ENCODE measurements around the gene BNIP3. TPM values are rescaled to one million over a fixed set of nuclear protein-coding genes. Genes with fewer than 3 reads are reported as not detected.
"Not testable (repeated sequence)": the region's sequence is repeated elsewhere in the genome, so short reads cannot be mapped to it uniquely, and the experiment has no call there.

The BNIP3 gene
- total RNA-seq, 1 experiment from 2014 or later, result 57.1 TPM

DNA sequence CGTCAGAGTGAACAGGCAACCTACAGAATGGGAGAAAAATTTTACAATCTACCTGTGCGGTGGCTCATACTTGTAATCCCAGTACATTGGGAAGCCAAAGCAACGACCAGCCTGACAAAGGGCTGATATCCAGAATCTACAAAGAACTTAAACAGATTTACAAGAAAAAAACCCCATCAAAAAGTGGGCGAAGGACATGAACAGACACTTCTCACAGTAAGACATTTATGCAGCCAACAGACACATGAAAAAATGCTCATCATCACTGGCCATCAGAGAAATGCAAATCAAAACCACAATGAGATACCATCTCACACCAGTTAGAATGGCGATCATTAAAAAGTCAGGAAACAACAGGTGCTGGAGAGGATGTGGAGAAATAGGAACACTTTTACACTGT lies 5.6 kb upstream of the BNIP3 start:
- not testable (repeated sequence) for H3K56ac ChIP-seq (ENCODE audit: insufficient read length, low read depth, low read length); H3K4ac ChIP-seq (ENCODE audit: low read depth, low read length); H2BK15ac ChIP-seq (ENCODE audit: low read depth, low read length); H3K4me1 ChIP-seq (ENCODE audit: insufficient read depth, low read length); H3K4me1 Mint-ChIP-seq; H2BK120ac ChIP-seq (ENCODE audit: low read depth, low read length, poor library complexity, severe bottlenecking); DNase-seq; H4K8ac ChIP-seq (replicated peaks; ENCODE audit: insufficient read length, low read depth, low read length); H2AK5ac ChIP-seq (ENCODE audit: insufficient read length, low read length); H3K27me3 ChIP-seq (ENCODE audit: insufficient read depth, low read length); H4K5ac ChIP-seq (ENCODE audit: insufficient read length, low read depth, low read length); H3K27ac ChIP-seq (ENCODE audit: insufficient read length, low read depth, low read length); H4K91ac ChIP-seq (ENCODE audit: insufficient read length, low read depth, low read length); H3K23me2 ChIP-seq (ENCODE audit: insufficient read length, low read depth, low read length, poor library complexity, severe bottlenecking); H3K79me1 ChIP-seq (ENCODE audit: insufficient read depth, low read depth, low read length, poor library complexity, severe bottlenecking); H3K27ac Mint-ChIP-seq; H3K9me3 ChIP-seq (ENCODE audit: control insufficient read depth, low read depth, low read length); H3K4me3 Mint-ChIP-seq; H3K23ac ChIP-seq (ENCODE audit: insufficient read length, low read depth, low read length); H3K79me2 ChIP-seq (ENCODE audit: insufficient read depth, low read length); H2AFZ ChIP-seq (ENCODE audit: low read length); H3K18ac ChIP-seq (ENCODE audit: insufficient read length, low read depth, low read length); H3K9ac ChIP-seq (ENCODE audit: extremely low read depth, insufficient read length, low read length); H3K4me2 ChIP-seq (ENCODE audit: insufficient read depth, insufficient read length, low read length); H3K14ac ChIP-seq (ENCODE audit: insufficient read depth, low read length); H2BK12ac ChIP-seq (ENCODE audit: insufficient read length, low read depth, low read length); H4K20me1 ChIP-seq (ENCODE audit: control insufficient read depth, insufficient read depth, insufficient read length); H3T11ph ChIP-seq (ENCODE audit: low read length); H2BK5ac ChIP-seq (ENCODE audit: insufficient read length, low read length); H2BK20ac ChIP-seq (ENCODE audit: low read depth, low read length, poor library complexity, severe bottlenecking)
- H3K9me3 Mint-ChIP-seq, result peaks cover 26 to 39% of the 10 kb centered on the region in 2 experiments
- H3K27me3 Mint-ChIP-seq (ENCODE audit: low read depth), result peaks cover 45% of the 10 kb centered on the region
- WGBS (ENCODE audit: extremely low coverage, insufficient read length, low lambda C conversion rate), result no CpG with 5 or more reads among the region's 5 CpGs
- peaks cover 9 to 32% (median 15%) of the 10 kb centered on the region in 3 experiments for H3K36me3 Mint-ChIP-seq (ENCODE audit: insufficient read depth in 1 of 3, low read depth in 3 of 3)
